ENCODE measurements around the gene TBX20.

TBX20 gene

DNA sequence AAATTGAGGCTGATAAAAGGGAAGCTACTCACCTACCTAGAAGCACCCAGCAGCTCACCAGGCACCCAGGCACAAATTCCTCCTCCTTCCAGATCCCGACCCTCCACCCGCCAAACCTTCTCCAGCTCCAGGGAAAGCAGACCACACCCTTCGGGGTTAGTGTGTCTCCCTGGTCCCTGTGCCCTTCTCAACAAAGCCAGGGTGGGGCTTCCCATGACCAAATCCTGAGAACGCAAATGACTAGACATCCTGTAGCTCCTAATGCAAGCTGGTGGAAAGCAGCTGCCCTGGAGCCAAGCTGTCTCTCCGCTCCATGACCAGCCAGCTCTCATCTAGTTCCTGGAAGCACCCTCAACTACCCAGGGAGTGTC lies 4.4 kb downstream of the TBX20 start:
- POLR2A ChIA-PET: no interaction called here
- peaks cover 15% of the 10 kb centered on the region for H3K4me1 ChIP-seq (ENCODE audit: control insufficient read depth, insufficient read depth, low read length)
- no peak overlapping the region for H3K27ac ChIP-seq (ENCODE audit: extremely low read depth, low read depth, low read length)
- no peaks in the 10 kb centered on the region for H3K9me3 ChIP-seq (ENCODE audit: control insufficient read depth, insufficient read depth, low read depth, low read length)
- H3K36me3 ChIP-seq (ENCODE audit: control insufficient read depth in 2 of 2, insufficient read depth in 1 of 2, low read length in 2 of 2): peaks cover 5 to 7% of the 10 kb centered on the region in 2 experiments
- CTCF ChIA-PET: interaction anchor here (0.6 kb wide), 1 partner anchor 265 kb away, joined by 3 read pairs; no protein-coding TSS in a partner anchor
- no peak overlapping the region for H3K4me3 ChIP-seq (ENCODE audit: low read depth, low read length)
- TF ChIP-seq ZSCAN30 (tag by site-specific recombination; IDR thresholded peaks at IDR 0.05): no peak
- TF ChIP-seq TRIM28 (IDR thresholded peaks at IDR 0.05; ENCODE audit: borderline replicate concordance, low read length): no peak
- TF ChIP-seq ZBTB8A (tag by site-specific recombination; IDR thresholded peaks at IDR 0.05): peak; percentile 60
- TF ChIP-seq, protein P1, sequence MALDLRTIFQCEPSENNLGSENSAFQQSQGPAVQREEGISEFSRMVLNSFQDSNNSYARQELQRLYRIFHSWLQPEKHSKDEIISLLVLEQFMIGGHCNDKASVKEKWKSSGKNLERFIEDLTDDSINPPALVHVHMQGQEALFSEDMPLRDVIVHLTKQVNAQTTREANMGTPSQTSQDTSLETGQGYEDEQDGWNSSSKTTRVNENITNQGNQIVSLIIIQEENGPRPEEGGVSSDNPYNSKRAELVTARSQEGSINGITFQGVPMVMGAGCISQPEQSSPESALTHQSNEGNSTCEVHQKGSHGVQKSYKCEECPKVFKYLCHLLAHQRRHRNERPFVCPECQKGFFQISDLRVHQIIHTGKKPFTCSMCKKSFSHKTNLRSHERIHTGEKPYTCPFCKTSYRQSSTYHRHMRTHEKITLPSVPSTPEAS (tag by site-specific recombination; IDR thresholded peaks at IDR 0.05): no peak
- TF ChIP-seq ZNF37A (tag by site-specific recombination; IDR thresholded peaks at IDR 0.05): no peak
- TF ChIP-seq KLF8 (tag by site-specific recombination; IDR thresholded peaks at IDR 0.05): no peak
- TF ChIP-seq ZFHX2 (tag by site-specific recombination; conservative IDR thresholded peaks at IDR 0.05): no peak
- no peak for TF ChIP-seq MEIS1 (CRISPR knock-in tag; IDR thresholded peaks at IDR 0.05; ENCODE audit: borderline replicate concordance)
- TF ChIP-seq KLF1 (tag by site-specific recombination; IDR thresholded peaks at IDR 0.05): peak; percentile 74
- TF ChIP-seq, protein P2, sequence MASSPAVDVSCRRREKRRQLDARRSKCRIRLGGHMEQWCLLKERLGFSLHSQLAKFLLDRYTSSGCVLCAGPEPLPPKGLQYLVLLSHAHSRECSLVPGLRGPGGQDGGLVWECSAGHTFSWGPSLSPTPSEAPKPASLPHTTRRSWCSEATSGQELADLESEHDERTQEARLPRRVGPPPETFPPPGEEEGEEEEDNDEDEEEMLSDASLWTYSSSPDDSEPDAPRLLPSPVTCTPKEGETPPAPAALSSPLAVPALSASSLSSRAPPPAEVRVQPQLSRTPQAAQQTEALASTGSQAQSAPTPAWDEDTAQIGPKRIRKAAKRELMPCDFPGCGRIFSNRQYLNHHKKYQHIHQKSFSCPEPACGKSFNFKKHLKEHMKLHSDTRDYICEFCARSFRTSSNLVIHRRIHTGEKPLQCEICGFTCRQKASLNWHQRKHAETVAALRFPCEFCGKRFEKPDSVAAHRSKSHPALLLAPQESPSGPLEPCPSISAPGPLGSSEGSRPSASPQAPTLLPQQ (tag by site-specific recombination; IDR thresholded peaks at IDR 0.05): 0 out of 2 replicates have a peak, but pooled peaks have one; percentile 29
- no peak for TF ChIP-seq ZNF501 (tag by site-specific recombination; IDR thresholded peaks at IDR 0.05)
- TF ChIP-seq, protein P3, sequence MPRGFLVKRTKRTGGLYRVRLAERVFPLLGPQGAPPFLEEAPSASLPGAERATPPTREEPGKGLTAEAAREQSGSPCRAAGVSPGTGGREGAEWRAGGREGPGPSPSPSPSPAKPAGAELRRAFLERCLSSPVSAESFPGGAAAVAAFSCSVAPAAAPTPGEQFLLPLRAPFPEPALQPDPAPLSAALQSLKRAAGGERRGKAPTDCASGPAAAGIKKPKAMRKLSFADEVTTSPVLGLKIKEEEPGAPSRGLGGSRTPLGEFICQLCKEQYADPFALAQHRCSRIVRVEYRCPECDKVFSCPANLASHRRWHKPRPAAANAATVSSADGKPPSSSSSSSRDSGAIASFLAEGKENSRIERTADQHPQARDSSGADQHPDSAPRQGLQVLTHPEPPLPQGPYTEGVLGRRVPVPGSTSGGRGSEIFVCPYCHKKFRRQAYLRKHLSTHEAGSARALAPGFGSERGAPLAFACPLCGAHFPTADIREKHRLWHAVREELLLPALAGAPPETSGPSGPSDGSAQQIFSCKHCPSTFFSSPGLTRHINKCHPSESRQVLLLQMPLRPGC (tag by site-specific recombination; IDR thresholded peaks at IDR 0.05): no peak
- no peak for TF ChIP-seq ZNF544 (tag by site-specific recombination; IDR thresholded peaks at IDR 0.05)
- peak; percentile 59 for TF ChIP-seq ZBTB20 (tag by site-specific recombination; IDR thresholded peaks at IDR 0.05)
- TF ChIP-seq ZNF621 (tag by site-specific recombination; IDR thresholded peaks at IDR 0.05): no peak
- TF ChIP-seq, protein P4, sequence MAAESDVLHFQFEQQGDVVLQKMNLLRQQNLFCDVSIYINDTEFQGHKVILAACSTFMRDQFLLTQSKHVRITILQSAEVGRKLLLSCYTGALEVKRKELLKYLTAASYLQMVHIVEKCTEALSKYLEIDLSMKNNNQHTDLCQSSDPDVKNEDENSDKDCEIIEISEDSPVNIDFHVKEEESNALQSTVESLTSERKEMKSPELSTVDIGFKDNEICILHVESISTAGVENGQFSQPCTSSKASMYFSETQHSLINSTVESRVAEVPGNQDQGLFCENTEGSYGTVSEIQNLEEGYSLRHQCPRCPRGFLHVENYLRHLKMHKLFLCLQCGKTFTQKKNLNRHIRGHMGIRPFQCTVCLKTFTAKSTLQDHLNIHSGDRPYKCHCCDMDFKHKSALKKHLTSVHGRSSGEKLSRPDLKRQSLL (tag by site-specific recombination; IDR thresholded peaks at IDR 0.05): no peak
- peak; percentile 50; the same call in 1 of the 2 replicates for TF ChIP-seq ZBTB17 (tag by site-specific recombination; IDR thresholded peaks at IDR 0.05)
- no peak for TF ChIP-seq ZNF626 (tag by site-specific recombination; IDR thresholded peaks at IDR 0.05)
- no peak for TF ChIP-seq HOXA7 (CRISPR knock-in tag; IDR thresholded peaks at IDR 0.05; ENCODE audit: borderline replicate concordance)
- TF ChIP-seq ZEB2 (tag by site-specific recombination; IDR thresholded peaks at IDR 0.05): 0 out of 2 replicates have a peak, but pooled peaks have one; percentile 10
- TF ChIP-seq REPIN1 (tag by site-specific recombination; IDR thresholded peaks at IDR 0.05; ENCODE audit: low read depth): no peak
- no peak for TF ChIP-seq ZNF560 (tag by site-specific recombination; IDR thresholded peaks at IDR 0.05; ENCODE audit: borderline replicate concordance)
- no peak for TF ChIP-seq ZNF140 (tag by site-specific recombination; IDR thresholded peaks at IDR 0.05)
- TF ChIP-seq RBAK (tag by site-specific recombination; IDR thresholded peaks at IDR 0.05): no peak
- no peak for TF ChIP-seq ZNF112 (tag by site-specific recombination; IDR thresholded peaks at IDR 0.05)
- TF ChIP-seq PRDM1 (tag by site-specific recombination; IDR thresholded peaks at IDR 0.05): peak; percentile 52; the same call in 1 of the 2 replicates
- TF ChIP-seq GFI1B (tag by site-specific recombination; IDR thresholded peaks at IDR 0.05): no peak
- TF ChIP-seq ZNF558 (tag by site-specific recombination; IDR thresholded peaks at IDR 0.05): no peak
- no peak for TF ChIP-seq ZNF830 (tag by site-specific recombination; IDR thresholded peaks at IDR 0.05; ENCODE audit: low read depth)
- TF ChIP-seq, protein P5, sequence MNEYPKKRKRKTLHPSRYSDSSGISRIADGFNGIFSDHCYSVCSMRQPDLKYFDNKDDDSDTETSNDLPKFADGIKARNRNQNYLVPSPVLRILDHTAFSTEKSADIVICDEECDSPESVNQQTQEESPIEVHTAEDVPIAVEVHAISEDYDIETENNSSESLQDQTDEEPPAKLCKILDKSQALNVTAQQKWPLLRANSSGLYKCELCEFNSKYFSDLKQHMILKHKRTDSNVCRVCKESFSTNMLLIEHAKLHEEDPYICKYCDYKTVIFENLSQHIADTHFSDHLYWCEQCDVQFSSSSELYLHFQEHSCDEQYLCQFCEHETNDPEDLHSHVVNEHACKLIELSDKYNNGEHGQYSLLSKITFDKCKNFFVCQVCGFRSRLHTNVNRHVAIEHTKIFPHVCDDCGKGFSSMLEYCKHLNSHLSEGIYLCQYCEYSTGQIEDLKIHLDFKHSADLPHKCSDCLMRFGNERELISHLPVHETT (tag by site-specific recombination; IDR thresholded peaks at IDR 0.05): no peak
- peak; percentile 97 for TF ChIP-seq ZNF600 (tag by site-specific recombination; IDR thresholded peaks at IDR 0.05)
- TF ChIP-seq ZNF623 (tag by site-specific recombination; IDR thresholded peaks at IDR 0.05): no peak
- no peak for TF ChIP-seq KLF10 (tag by site-specific recombination; IDR thresholded peaks at IDR 0.05)
- no peak for TF ChIP-seq ZNF214 (tag by site-specific recombination; IDR thresholded peaks at IDR 0.05; ENCODE audit: borderline replicate concordance)
- no peak for TF ChIP-seq MYNN (tag by site-specific recombination; IDR thresholded peaks at IDR 0.05; ENCODE audit: borderline replicate concordance)

Measured in HEK293 (cell line).